Brain microvascular endothelial cell (primary cell): ENCODE measurements around the gene KRTCAP2.

ENCODE experiments used
- DNase-seq: peaks from one replicate; pipeline ENCODE4 v3.0.0-alpha.2; 2020
- H3K27ac ChIP-seq: fragments of 250-450 bp; sonication (Bioruptor Pico); 2 replicates; pipeline ENCODE4 v1.5.1; 2020; ENCODE audit warnings: mild to moderate bottlenecking, moderate library complexity
- H3K27me3 ChIP-seq: fragments of 250-450 bp; sonication (Bioruptor Pico); replicated peaks from 2 replicates; pipeline ENCODE4 v1.5.1; 2020; ENCODE audit warnings: mild to moderate bottlenecking
- H3K36me3 ChIP-seq: fragments of 250-450 bp; sonication (Bioruptor Pico); replicated peaks from 2 replicates; pipeline ENCODE4 v1.5.1; 2020; ENCODE audit warnings: mild to moderate bottlenecking
- H3K4me3 ChIP-seq: 2 replicates; pipeline ENCODE4 v1.5.1; 2011; ENCODE audit warnings: low read depth, mild to moderate bottlenecking, control low read depth, low read length, moderate library complexity
- in situ Hi-C: cut with HindIII; loops from 2 replicates; pipeline ENCODE4 v1.10.0; 2017; ENCODE audit warnings: low sequenced_read_pairs, low pct_ligation_motif_present
- TF ChIP-seq, protein P1 (sequence below): IDR thresholded peaks from 2 replicates; pipeline ENCODE4 v1.5.1; 2011; ENCODE audit warnings: low read depth, mild to moderate bottlenecking, moderate library complexity, low read length, control low read depth, inconsistent platforms; ENCODE audit errors: missing control alignments

KRTCAP2 gene

DNA sequence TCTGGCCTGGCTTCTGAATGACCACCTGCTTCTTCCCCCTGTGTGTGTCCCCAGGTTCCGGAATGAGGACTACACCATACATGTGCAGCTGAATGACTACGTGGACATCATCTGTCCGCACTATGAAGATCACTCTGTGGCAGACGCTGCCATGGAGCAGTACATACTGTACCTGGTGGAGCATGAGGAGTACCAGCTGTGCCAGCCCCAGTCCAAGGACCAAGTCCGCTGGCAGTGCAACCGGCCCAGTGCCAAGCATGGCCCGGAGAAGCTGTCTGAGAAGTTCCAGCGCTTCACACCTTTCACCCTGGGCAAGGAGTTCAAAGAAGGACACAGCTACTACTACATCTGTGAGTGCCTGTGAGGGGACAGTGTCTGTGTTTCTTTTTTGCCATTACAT, 41.8 kb downstream of the KRTCAP2 start:
- Histone ChIP-seq H3K27me3 (peaks cover 23% of the 10 kb centered on the region), H3K27ac (no peak overlapping the region), H3K4me3 (no peak overlapping the region), H3K36me3 (no peaks in the 10 kb centered on the region)
- DNase-seq, result no peak
- TF ChIP-seq, protein P1, sequence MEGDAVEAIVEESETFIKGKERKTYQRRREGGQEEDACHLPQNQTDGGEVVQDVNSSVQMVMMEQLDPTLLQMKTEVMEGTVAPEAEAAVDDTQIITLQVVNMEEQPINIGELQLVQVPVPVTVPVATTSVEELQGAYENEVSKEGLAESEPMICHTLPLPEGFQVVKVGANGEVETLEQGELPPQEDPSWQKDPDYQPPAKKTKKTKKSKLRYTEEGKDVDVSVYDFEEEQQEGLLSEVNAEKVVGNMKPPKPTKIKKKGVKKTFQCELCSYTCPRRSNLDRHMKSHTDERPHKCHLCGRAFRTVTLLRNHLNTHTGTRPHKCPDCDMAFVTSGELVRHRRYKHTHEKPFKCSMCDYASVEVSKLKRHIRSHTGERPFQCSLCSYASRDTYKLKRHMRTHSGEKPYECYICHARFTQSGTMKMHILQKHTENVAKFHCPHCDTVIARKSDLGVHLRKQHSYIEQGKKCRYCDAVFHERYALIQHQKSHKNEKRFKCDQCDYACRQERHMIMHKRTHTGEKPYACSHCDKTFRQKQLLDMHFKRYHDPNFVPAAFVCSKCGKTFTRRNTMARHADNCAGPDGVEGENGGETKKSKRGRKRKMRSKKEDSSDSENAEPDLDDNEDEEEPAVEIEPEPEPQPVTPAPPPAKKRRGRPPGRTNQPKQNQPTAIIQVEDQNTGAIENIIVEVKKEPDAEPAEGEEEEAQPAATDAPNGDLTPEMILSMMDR, result no peak
- in situ Hi-C loops, result no loop called here

- no peak for DNase-seq
- Histone ChIP-seq H3K27ac (no peak overlapping the region), H3K27me3 (peaks cover 28% of the 10 kb centered on the region), H3K4me3 (no peak overlapping the region), H3K36me3 (no peaks in the 10 kb centered on the region)
- in situ Hi-C loops, result no loop called here
- TF ChIP-seq, protein P1, result no peak
These were observed 42.7 kb downstream of the KRTCAP2 start for GRCh38 chr1:155130272-155131006.

DNA sequence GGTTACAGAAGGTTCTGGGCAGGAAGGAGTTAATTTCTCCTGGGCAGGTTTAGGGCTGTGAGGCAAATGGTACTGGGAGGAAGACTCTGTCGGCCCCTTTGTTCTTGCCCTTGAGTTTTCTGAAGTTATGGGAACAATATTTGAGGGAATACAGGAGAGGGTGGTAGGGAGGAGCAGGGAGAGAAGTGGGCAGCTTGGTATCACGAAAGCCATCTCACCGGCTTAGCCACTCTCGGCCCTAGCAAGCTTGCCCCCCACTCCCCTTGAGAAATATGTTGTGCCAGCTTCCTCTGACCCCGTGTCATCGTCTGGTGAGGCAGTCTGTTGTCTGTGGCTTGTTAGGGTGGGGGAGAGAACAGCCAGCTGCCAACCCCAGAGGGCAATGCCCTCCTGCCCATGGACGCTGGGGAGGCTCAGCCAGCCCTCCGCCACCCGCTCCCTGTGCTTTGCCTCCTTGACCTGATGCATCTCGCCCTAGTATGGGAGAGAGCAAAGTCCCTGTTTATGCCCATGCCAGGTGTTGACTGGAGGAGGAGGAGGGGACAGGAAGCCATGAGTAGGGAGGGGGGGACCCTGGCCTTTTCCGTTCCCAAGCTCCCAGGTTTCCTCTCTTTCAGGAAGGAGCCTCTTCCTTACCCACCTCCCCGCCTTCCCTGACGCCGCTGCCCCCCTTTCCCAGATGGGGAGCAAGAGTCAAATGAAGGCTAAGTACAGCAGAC, 44.2 kb downstream of the KRTCAP2 start:
- Histone ChIP-seq H3K27ac (no peak overlapping the region), H3K4me3 (no peak overlapping the region), H3K36me3 (no peaks in the 10 kb centered on the region), H3K27me3 (peaks cover 28% of the 10 kb centered on the region)
- DNase-seq, result no peak
- in situ Hi-C loops, result no loop called here
- TF ChIP-seq, protein P1, result no peak

DNA sequence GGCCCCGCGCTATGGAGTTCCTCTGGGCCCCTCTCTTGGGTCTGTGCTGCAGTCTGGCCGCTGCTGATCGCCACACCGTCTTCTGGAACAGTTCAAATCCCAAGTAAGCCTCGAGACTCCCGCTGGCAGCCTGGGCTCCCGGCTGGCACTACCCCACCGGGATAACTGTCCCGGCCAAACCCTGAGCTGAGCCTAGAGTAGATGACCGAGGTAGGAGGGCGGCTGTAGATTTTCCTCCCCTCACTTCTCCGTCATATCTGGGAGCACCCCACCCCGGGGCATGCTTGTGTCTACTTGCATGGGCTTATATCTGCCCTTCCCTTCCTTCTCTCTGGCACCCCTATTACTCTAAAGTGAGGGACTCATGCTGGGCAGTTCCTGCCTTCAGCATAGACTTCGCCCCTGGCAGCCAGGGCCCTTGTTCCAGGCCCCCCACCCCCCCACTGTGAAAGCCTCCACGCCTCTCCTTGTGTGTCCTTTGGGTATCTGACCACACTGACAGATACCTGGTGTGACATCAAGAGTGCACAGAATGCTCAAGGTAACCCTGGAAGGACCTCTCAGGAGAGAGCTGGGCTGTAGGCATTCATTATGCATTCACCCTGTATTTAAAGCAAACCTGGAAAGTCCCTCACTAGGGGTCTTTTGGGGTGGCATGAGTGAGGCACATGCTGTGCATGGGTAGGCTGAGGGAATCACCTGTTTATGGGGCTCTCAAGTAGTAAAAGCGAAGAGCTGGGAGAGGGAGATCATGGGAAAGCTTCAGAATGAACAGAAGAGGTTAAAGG, 44.9 kb downstream of the KRTCAP2 start:
- DNase-seq, result no peak
- TF ChIP-seq, protein P1, result no peak
- Histone ChIP-seq H3K4me3 (peak overlapping the region; percentile 35), H3K27me3 (peaks cover 28% of the 10 kb centered on the region), H3K27ac (no peak overlapping the region), H3K36me3 (no peaks in the 10 kb centered on the region)
- in situ Hi-C loops, result no loop called here

DNA sequence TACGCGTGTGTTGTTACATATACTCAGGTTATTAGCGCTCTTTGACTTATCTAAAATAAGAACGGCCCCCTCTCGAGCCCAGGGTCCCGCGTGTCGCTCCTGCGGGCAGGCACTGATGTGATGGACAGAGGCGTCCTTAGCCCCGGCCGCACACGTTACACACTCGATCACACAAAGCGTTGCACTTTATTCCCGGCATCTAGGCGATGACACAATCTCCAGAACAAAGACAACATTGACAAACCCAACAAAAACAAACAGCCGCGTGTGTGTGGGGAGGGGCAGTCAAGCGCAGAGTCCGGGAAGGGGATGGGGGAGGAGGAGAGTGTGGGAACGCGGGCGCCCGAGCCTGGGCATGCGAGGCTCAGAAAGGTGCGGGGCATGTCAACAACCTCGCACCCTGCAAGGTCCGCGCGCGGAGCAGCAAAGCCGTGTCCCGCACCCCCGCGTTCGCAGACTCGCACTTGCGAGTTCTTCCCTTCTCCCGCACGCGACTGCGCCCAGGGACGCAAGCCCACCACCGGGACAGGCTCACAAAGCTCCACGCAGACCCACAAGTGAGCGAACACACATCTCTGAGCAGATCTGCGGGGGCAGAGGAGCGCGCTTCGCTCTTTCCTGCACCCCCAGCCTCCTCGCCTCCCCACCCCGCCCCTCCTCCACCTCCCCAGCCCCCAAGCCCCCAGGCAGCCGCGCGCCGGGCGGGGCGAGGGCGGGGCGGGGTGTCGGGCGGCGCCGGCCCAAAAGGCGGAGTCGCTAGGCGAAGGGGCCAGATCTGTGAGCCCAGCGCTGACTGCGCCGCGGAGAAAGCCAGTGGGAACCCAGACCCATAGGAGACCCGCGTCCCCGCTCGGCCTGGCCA, 45.8 kb downstream of the KRTCAP2 start, which contains the start of gene EFNA1:
Gene EFNA1, plus strand, starts transcription at position 772 of the 862 bp plus-strand sequence. CDS start 102 bp downstream, outside the sequence.
- peaks cover 28% of the 10 kb centered on the region for H3K27me3 ChIP-seq
- no peaks in the 10 kb centered on the region for H3K36me3 ChIP-seq
- in situ Hi-C loops, result no loop called here
- DNase-seq, result peak; percentile 41
- no peak within 1 kb of the TSS for H3K27ac ChIP-seq
- H3K4me3 ChIP-seq, result peak within 1 kb of the TSS; percentile 44
- TF ChIP-seq, protein P1, result no peak
